ENCODE data around the gene ZNF655. TPM values are rescaled to one million over a fixed set of nuclear protein-coding genes. Genes with fewer than 3 reads are reported as not detected.

ZNF655 gene
- total RNA-seq, 1 donor from 2014 or later, result 28.3 TPM

- ATAC-seq (no peak), DNase-seq (ENCODE audit: missing footprints) (no peak)
- intact Hi-C loops (cut with DNase I), result no loop called here
These were observed 39.5 kb downstream of the ZNF655 start, which contains the start of gene TMEM225B for GRCh38 chr7:99597762-99598501. TMEM225B (plus strand) TSS chr7:99598267; CDS start chr7:99604389, 6,122 bp downstream.

GRCh38 chr7:99599836-99600235 is 41.4 kb downstream of the ZNF655 start:
- DNase-seq (ENCODE audit: missing footprints) (no peak), ATAC-seq (no peak)
- intact Hi-C loops (cut with DNase I), result no loop called here

- intact Hi-C loops (cut with DNase I), result no loop called here
- ATAC-seq (no peak), DNase-seq (ENCODE audit: missing footprints) (no peak)
These were observed 43.3 kb downstream of the ZNF655 start for GRCh38 chr7:99601656-99602310.

GRCh38 chr7:99605527-99605926 is 47.1 kb downstream of the ZNF655 start:
- intact Hi-C loops (cut with DNase I), result no loop called here
- ATAC-seq (no peak), DNase-seq (ENCODE audit: missing footprints) (no peak)

GRCh38 chr7:99606531-99606930 is 48.1 kb downstream of the ZNF655 start:
- DNase-seq (ENCODE audit: missing footprints), result no peak
- intact Hi-C loops (cut with DNase I), result no loop called here
- no peak for ATAC-seq

GRCh38 chr7:99607548-99607947 is 49.1 kb downstream of the ZNF655 start:
- no peak for ATAC-seq
- DNase-seq (ENCODE audit: missing footprints), result no peak
- intact Hi-C loops (cut with DNase I), result no loop called here

- no peak for ATAC-seq
- intact Hi-C loops (cut with DNase I), result no loop called here
- DNase-seq (ENCODE audit: missing footprints), result no peak
These were observed 56.1 kb downstream of the ZNF655 start for GRCh38 chr7:99614495-99614894.

- DNase-seq (ENCODE audit: missing footprints), result no peak
- no peak for ATAC-seq
- intact Hi-C loops (cut with DNase I), result no loop called here
These were observed 57.5 kb downstream of the ZNF655 start for GRCh38 chr7:99615989-99616358.

GRCh38 chr7:99616359-99617191 is 58.1 kb downstream of the ZNF655 start, which contains the start of gene ZSCAN25:
ZSCAN25 (plus strand) TSS chr7:99616946; CDS start chr7:99619607, 2,661 bp downstream.
- ATAC-seq, result peak; percentile 97
- peak; percentile 94 for DNase-seq (ENCODE audit: missing footprints)
- intact Hi-C loops (cut with DNase I), result no loop called here

GRCh38 chr7:99617192-99617781 is 58.8 kb downstream of the ZNF655 start:
- ATAC-seq, result no peak
- intact Hi-C loops (cut with DNase I), result no loop called here
- DNase-seq (ENCODE audit: missing footprints), result no peak

- no peak for ATAC-seq
- no peak for DNase-seq (ENCODE audit: missing footprints)
- intact Hi-C loops (cut with DNase I), result no loop called here
These were observed 60.3 kb downstream of the ZNF655 start for GRCh38 chr7:99618726-99619125.

- intact Hi-C loops (cut with DNase I), result no loop called here
- DNase-seq (ENCODE audit: missing footprints) (no peak), ATAC-seq (no peak)
These were observed 61.2 kb downstream of the ZNF655 start for GRCh38 chr7:99619571-99620130.

- no peak for DNase-seq (ENCODE audit: missing footprints)
- no peak for ATAC-seq
- intact Hi-C loops (cut with DNase I), result no loop called here
These were observed 62.8 kb downstream of the ZNF655 start for GRCh38 chr7:99621271-99621670.

GRCh38 chr7:99622596-99622995 is 64.2 kb downstream of the ZNF655 start:
- intact Hi-C loops (cut with DNase I), result no loop called here
- DNase-seq (ENCODE audit: missing footprints) (no peak), ATAC-seq (no peak)

- intact Hi-C loops (cut with DNase I), result no loop called here
- ATAC-seq, result no peak
- DNase-seq (ENCODE audit: missing footprints), result no peak
These were observed 64.8 kb downstream of the ZNF655 start for GRCh38 chr7:99623091-99623693.

GRCh38 chr7:99623702-99624447 is 65.4 kb downstream of the ZNF655 start:
- no peak for ATAC-seq
- DNase-seq (ENCODE audit: missing footprints), result no peak
- intact Hi-C loops (cut with DNase I), result no loop called here

GRCh38 chr7:99624484-99624883 is 66.0 kb downstream of the ZNF655 start:
- DNase-seq (ENCODE audit: missing footprints), result no peak
- no peak for ATAC-seq

GRCh38 chr7:99625321-99625720 is 66.9 kb downstream of the ZNF655 start:
- no peak for DNase-seq (ENCODE audit: missing footprints)
- intact Hi-C loops (cut with DNase I), result no loop called here

More at GRCh38 chr7:99624484-99624883, 66.0 kb downstream of the ZNF655 start:
- intact Hi-C loops (cut with DNase I), result no loop called here

More at GRCh38 chr7:99625321-99625720, 66.9 kb downstream of the ZNF655 start:
- ATAC-seq, result no peak
